ENCODE measurements around the gene SLC25A12. TPM values are rescaled to one million over a fixed set of nuclear protein-coding genes. Genes with fewer than 3 reads are reported as not detected.

SLC25A12 gene
- total RNA-seq, 1 donor from 2014 or later, result 110 TPM

GRCh38 chr2:171883275-171883893, 10.7 kb downstream of the SLC25A12 start:
- peaks cover 44% of the 10 kb centered on the region for H3K4me1 ChIP-seq
- TF ChIP-seq CTCF (IDR thresholded peaks at IDR 0.05; ENCODE audit: borderline replicate concordance), result no peak
- H3K36me3 ChIP-seq, result peaks cover 4% of the 10 kb centered on the region
- no peak for DNase-seq
- H3K9me3 ChIP-seq (replicated peaks), result no peaks in the 10 kb centered on the region
- H3K27me3 ChIP-seq (ENCODE audit: low read depth), result no peaks in the 10 kb centered on the region
- H3K4me3 ChIP-seq, result no peak overlapping the region
- intact Hi-C loops (cut with micrococcal nuclease), result no loop called here
- H3K27ac ChIP-seq (replicated peaks), result peak overlapping the region; percentile 29

- Histone ChIP-seq H3K9me3 (replicated peaks) (no peaks in the 10 kb centered on the region), H3K27ac (replicated peaks) (peak overlapping the region; percentile 81)
- TF ChIP-seq CTCF (IDR thresholded peaks at IDR 0.05; ENCODE audit: borderline replicate concordance), result no peak
Observed at GRCh38 chr2:171882089-171882769, 11.8 kb downstream of the SLC25A12 start.

GRCh38 chr2:171880774-171881173, 13.3 kb downstream of the SLC25A12 start:
- peak overlapping the region; percentile 81 for H3K27ac ChIP-seq (replicated peaks)
- no peaks in the 10 kb centered on the region for H3K27me3 ChIP-seq (ENCODE audit: low read depth)
- H3K9me3 ChIP-seq (replicated peaks), result no peaks in the 10 kb centered on the region
- intact Hi-C loops (cut with micrococcal nuclease), result no loop called here
- peaks cover 59% of the 10 kb centered on the region for H3K4me1 ChIP-seq
- no peak for TF ChIP-seq CTCF (IDR thresholded peaks at IDR 0.05; ENCODE audit: borderline replicate concordance)
- H3K36me3 ChIP-seq, result no peaks in the 10 kb centered on the region
- no peak for DNase-seq
- no peak overlapping the region for H3K4me3 ChIP-seq

More at GRCh38 chr2:171882089-171882769, 11.8 kb downstream of the SLC25A12 start:
- no peak for DNase-seq
- Histone ChIP-seq H3K4me3 (no peak overlapping the region), H3K36me3 (no peaks in the 10 kb centered on the region), H3K4me1 (peaks cover 45% of the 10 kb centered on the region), H3K27me3 (ENCODE audit: low read depth) (no peaks in the 10 kb centered on the region)
- intact Hi-C loops (cut with micrococcal nuclease), result no loop called here

- no peak for DNase-seq
- no peak for TF ChIP-seq CTCF (IDR thresholded peaks at IDR 0.05; ENCODE audit: borderline replicate concordance)
- Histone ChIP-seq H3K27me3 (ENCODE audit: low read depth) (no peaks in the 10 kb centered on the region), H3K9me3 (replicated peaks) (no peaks in the 10 kb centered on the region), H3K4me3 (peak overlapping the region; percentile 10), H3K4me1 (peaks cover 62% of the 10 kb centered on the region), H3K36me3 (peaks cover 4% of the 10 kb centered on the region), H3K27ac (replicated peaks) (peak overlapping the region; percentile 81)
- intact Hi-C loops (cut with micrococcal nuclease), result no loop called here
Observed at GRCh38 chr2:171879865-171880264, 14.2 kb downstream of the SLC25A12 start.

- Histone ChIP-seq H3K27me3 (ENCODE audit: low read depth) (no peaks in the 10 kb centered on the region), H3K9me3 (replicated peaks) (no peaks in the 10 kb centered on the region), H3K4me3 (peak overlapping the region; percentile 10), H3K27ac (replicated peaks) (peak overlapping the region; percentile 81), H3K36me3 (peaks cover 16% of the 10 kb centered on the region), H3K4me1 (peaks cover 62% of the 10 kb centered on the region)
- no peak for DNase-seq
- no peak for TF ChIP-seq CTCF (IDR thresholded peaks at IDR 0.05; ENCODE audit: borderline replicate concordance)
- intact Hi-C loops (cut with micrococcal nuclease), result no loop called here
Observed at GRCh38 chr2:171878481-171878993, 15.5 kb downstream of the SLC25A12 start.
